Activated CD4-positive, alpha-beta T cell treated with anti-CD3 and anti-CD28 coated beads for 1 hour (primary cell): ENCODE results near the gene GPRIN2.

Experiments
- DNase-seq: peaks from one replicate; pipeline ENCODE4 v3.0.0-alpha.2; 2020

Gene GPRIN2

GRCh38 chr10:46565591-46566332 lies 9.3 kb upstream of the GPRIN2 start:
- DNase-seq = peak; percentile 16

GRCh38 chr10:46560952-46561351 lies 4.5 kb upstream of the GPRIN2 start:
- DNase-seq = no peak

- no peak for DNase-seq
These were observed 3.9 kb upstream of the GPRIN2 start for GRCh38 chr10:46560381-46560780.

- DNase-seq = no peak
These were observed 2.8 kb upstream of the GPRIN2 start for GRCh38 chr10:46559231-46559671.

GRCh38 chr10:46558392-46559185 lies 2.1 kb upstream of the GPRIN2 start:
- DNase-seq = no peak

GRCh38 chr10:46558122-46558391 lies 1.6 kb upstream of the GPRIN2 start:
- DNase-seq = no peak

- peak; percentile 8 for DNase-seq
These were observed 1.1 kb upstream of the GPRIN2 start for GRCh38 chr10:46557319-46558121.

- no peak for DNase-seq
These were observed 544 bp downstream of the GPRIN2 start for GRCh38 chr10:46555713-46556514.

- DNase-seq = no peak
These were observed 1.1 kb downstream of the GPRIN2 start for GRCh38 chr10:46555366-46555712.

- DNase-seq = no peak
These were observed 2.2 kb downstream of the GPRIN2 start for GRCh38 chr10:46554166-46554781.

GRCh38 chr10:46553238-46554049 lies 3.0 kb downstream of the GPRIN2 start:
- DNase-seq = no peak

- no peak for DNase-seq
These were observed 3.8 kb downstream of the GPRIN2 start for GRCh38 chr10:46552526-46553237.

GRCh38 chr10:46551701-46552525 lies 4.5 kb downstream of the GPRIN2 start:
- no peak for DNase-seq

GRCh38 chr10:46550795-46551700 lies 5.4 kb downstream of the GPRIN2 start:
- no peak for DNase-seq

- DNase-seq = no peak
These were observed 6.2 kb downstream of the GPRIN2 start for GRCh38 chr10:46550076-46550790.

- no peak for DNase-seq
These were observed 7.0 kb downstream of the GPRIN2 start for GRCh38 chr10:46549171-46550075.

- DNase-seq = no peak
These were observed 7.9 kb downstream of the GPRIN2 start for GRCh38 chr10:46548498-46549090.
